ENCODE measurements around the gene GSK3A. TPM values are rescaled to one million over a fixed set of nuclear protein-coding genes. Genes with fewer than 3 reads are reported as not detected.

The GSK3A gene
- total RNA-seq, 1 donor from 2014 or later = 50.3 TPM

- FAIRE-seq = no peak
- Histone ChIP-seq H3K79me2 (ENCODE audit: insufficient read depth, low read length) (no peaks in the 10 kb centered on the region), H4K20me1 (ENCODE audit: insufficient read depth, low read length) (no peaks in the 10 kb centered on the region), H3K27ac (ENCODE audit: low read depth, low read length) (no peak overlapping the region), H3K27me3 (ENCODE audit: insufficient read depth, low read length) (no peaks in the 10 kb centered on the region), H3K4me2 (ENCODE audit: low read length) (no peak overlapping the region), H3K36me3 (ENCODE audit: insufficient read depth, low read length) (no peaks in the 10 kb centered on the region), H3K9me3 (ENCODE audit: insufficient read depth, low read depth, low read length) (peaks cover 2% of the 10 kb centered on the region), H3K4me3 (ENCODE audit: insufficient read depth, low read depth, low read length) (no peak overlapping the region), H3K4me1 (ENCODE audit: insufficient read depth, low read length) (peaks cover 7% of the 10 kb centered on the region), H2AFZ (ENCODE audit: low read depth, low read length) (no peak overlapping the region), H3K9ac (ENCODE audit: low read length) (no peak overlapping the region)
- H3K4me1 Mint-ChIP-seq (ENCODE audit: low read depth, unreplicated experiment) = peaks cover 15% of the 10 kb centered on the region
- TF ChIP-seq CTCF (IDR thresholded peaks at IDR 0.05; ENCODE audit: insufficient read depth, low read depth, low read length) (no peak), EZH2 (IDR thresholded peaks at IDR 0.05; ENCODE audit: insufficient read depth, low read length) (no peak)
- H3K4me3 Mint-ChIP-seq (ENCODE audit: unreplicated experiment) = no peak overlapping the region
- no peak for DNase-seq (ENCODE audit: low read depth)
- H3K27ac Mint-ChIP-seq (ENCODE audit: unreplicated experiment) = no peak overlapping the region
- H3K27me3 Mint-ChIP-seq (ENCODE audit: low read depth, unreplicated experiment) = peaks cover 23% of the 10 kb centered on the region
- peaks cover 4% of the 10 kb centered on the region for H3K9me3 Mint-ChIP-seq (ENCODE audit: unreplicated experiment)
- peaks cover 4% of the 10 kb centered on the region for H3K36me3 Mint-ChIP-seq (ENCODE audit: low read depth, unreplicated experiment)
Measured at GRCh38 chr19:42188665-42189064, 53.7 kb downstream of the GSK3A start.

DNA sequence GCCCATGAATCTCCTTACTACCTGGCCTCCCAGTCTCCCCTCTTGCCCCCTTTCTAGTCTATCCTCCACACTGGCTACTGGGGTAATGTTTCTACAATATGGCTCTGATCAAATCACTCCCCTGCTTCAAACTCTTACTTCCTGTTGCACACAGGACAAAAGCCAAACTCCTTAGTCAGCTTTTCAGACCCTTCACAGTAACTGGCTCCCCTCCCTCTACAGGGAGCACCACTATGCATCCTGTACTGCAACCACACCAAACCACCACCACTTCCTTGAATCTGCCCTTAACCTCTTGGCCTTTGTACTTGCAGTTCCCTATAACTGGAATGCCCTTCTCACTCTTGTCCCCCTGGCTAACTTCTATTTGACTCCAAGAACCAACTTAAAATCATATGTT is 57.1 kb downstream of the GSK3A start:
- H3K79me2 ChIP-seq (ENCODE audit: insufficient read depth, low read length) = no peaks in the 10 kb centered on the region
- Mint-ChIP-seq H3K9me3 (ENCODE audit: unreplicated experiment) (no peaks in the 10 kb centered on the region), H3K4me1 (ENCODE audit: low read depth, unreplicated experiment) (peaks cover 15% of the 10 kb centered on the region), H3K27ac (ENCODE audit: unreplicated experiment) (peak overlapping the region; percentile 14), H3K36me3 (ENCODE audit: low read depth, unreplicated experiment) (peaks cover 2% of the 10 kb centered on the region), H3K27me3 (ENCODE audit: low read depth, unreplicated experiment) (peaks cover 31% of the 10 kb centered on the region), H3K4me3 (ENCODE audit: unreplicated experiment) (no peak overlapping the region)
- H4K20me1 ChIP-seq (ENCODE audit: insufficient read depth, low read length) = no peaks in the 10 kb centered on the region
- DNase-seq (ENCODE audit: low read depth) (peak; percentile 22), FAIRE-seq (no peak)
- TF ChIP-seq CTCF (IDR thresholded peaks at IDR 0.05; ENCODE audit: insufficient read depth, low read depth, low read length) (no peak), EZH2 (IDR thresholded peaks at IDR 0.05; ENCODE audit: insufficient read depth, low read length) (no peak)
- H3K9me3 ChIP-seq (ENCODE audit: insufficient read depth, low read depth, low read length) = no peaks in the 10 kb centered on the region
- no peaks in the 10 kb centered on the region for H3K36me3 ChIP-seq (ENCODE audit: insufficient read depth, low read length)
- peaks cover 13% of the 10 kb centered on the region for H3K27me3 ChIP-seq (ENCODE audit: insufficient read depth, low read length)
- H2AFZ ChIP-seq (ENCODE audit: low read depth, low read length) = no peak overlapping the region
- H3K9ac ChIP-seq (ENCODE audit: low read length) = no peak overlapping the region
- no peak overlapping the region for H3K4me2 ChIP-seq (ENCODE audit: low read length)
- H3K27ac ChIP-seq (ENCODE audit: low read depth, low read length) = no peak overlapping the region
- peaks cover 7% of the 10 kb centered on the region for H3K4me1 ChIP-seq (ENCODE audit: insufficient read depth, low read length)
- no peak overlapping the region for H3K4me3 ChIP-seq (ENCODE audit: insufficient read depth, low read depth, low read length)

DNA sequence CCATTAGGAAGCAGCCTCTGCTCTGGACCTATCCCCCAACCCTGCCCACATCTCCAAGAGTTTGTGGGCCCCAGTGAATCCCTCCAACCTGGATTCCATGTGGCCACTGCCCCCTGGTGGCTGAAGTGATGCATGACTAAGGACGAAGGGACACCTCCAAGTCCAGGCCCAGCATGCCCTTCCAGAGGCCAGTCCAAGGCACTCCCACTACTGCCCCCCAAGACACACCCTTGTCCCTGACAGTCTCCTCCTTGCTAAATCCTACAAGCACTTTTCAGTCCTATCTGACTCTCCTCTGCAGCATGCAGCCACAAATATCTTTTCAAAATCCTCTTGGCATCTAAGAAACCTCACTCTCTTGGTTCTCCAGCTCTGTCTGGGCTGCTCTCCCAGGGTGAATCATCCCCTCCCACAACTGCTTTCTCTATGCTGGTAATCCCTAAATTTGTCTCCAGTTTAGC is 58.0 kb downstream of the GSK3A start:
- peaks cover 2% of the 10 kb centered on the region for H3K36me3 Mint-ChIP-seq (ENCODE audit: low read depth, unreplicated experiment)
- FAIRE-seq (peak; percentile 77), DNase-seq (ENCODE audit: low read depth) (peak; percentile 80)
- peaks cover 36% of the 10 kb centered on the region for H3K27me3 Mint-ChIP-seq (ENCODE audit: low read depth, unreplicated experiment)
- H3K27me3 ChIP-seq (ENCODE audit: insufficient read depth, low read length) = peaks cover 21% of the 10 kb centered on the region
- peaks cover 15% of the 10 kb centered on the region for H3K4me1 Mint-ChIP-seq (ENCODE audit: low read depth, unreplicated experiment)
- H3K4me1 ChIP-seq (ENCODE audit: insufficient read depth, low read length) = peaks cover 7% of the 10 kb centered on the region
- H3K79me2 ChIP-seq (ENCODE audit: insufficient read depth, low read length) = no peaks in the 10 kb centered on the region
- H4K20me1 ChIP-seq (ENCODE audit: insufficient read depth, low read length) = no peaks in the 10 kb centered on the region
- no peaks in the 10 kb centered on the region for H3K9me3 ChIP-seq (ENCODE audit: insufficient read depth, low read depth, low read length)
- H3K4me3 Mint-ChIP-seq (ENCODE audit: unreplicated experiment) = peak overlapping the region; percentile 45
- peak overlapping the region; percentile 24 for H2AFZ ChIP-seq (ENCODE audit: low read depth, low read length)
- peak overlapping the region; percentile 12 for H3K4me2 ChIP-seq (ENCODE audit: low read length)
- H3K36me3 ChIP-seq (ENCODE audit: insufficient read depth, low read length) = no peaks in the 10 kb centered on the region
- H3K9ac ChIP-seq (ENCODE audit: low read length) = no peak overlapping the region
- no peak overlapping the region for H3K4me3 ChIP-seq (ENCODE audit: insufficient read depth, low read depth, low read length)
- peak overlapping the region; percentile 14 for H3K27ac Mint-ChIP-seq (ENCODE audit: unreplicated experiment)
- H3K9me3 Mint-ChIP-seq (ENCODE audit: unreplicated experiment) = no peaks in the 10 kb centered on the region
- TF ChIP-seq CTCF (IDR thresholded peaks at IDR 0.05; ENCODE audit: insufficient read depth, low read depth, low read length) = peak; percentile 72
- no peak for TF ChIP-seq EZH2 (IDR thresholded peaks at IDR 0.05; ENCODE audit: insufficient read depth, low read length)
- H3K27ac ChIP-seq (ENCODE audit: low read depth, low read length) = no peak overlapping the region
